ENCODE data around the gene PAXX.

Gene PAXX

GRCh38 chr9:136953771-136954269, 38.4 kb upstream of the PAXX start:
- no peak for DNase-seq

GRCh38 chr9:136954270-136955083, 37.7 kb upstream of the PAXX start:
- DNase-seq: no peak

- DNase-seq: no peak
Measured at GRCh38 chr9:136955202-136955942, 36.9 kb upstream of the PAXX start.

- DNase-seq: no peak
Measured at GRCh38 chr9:136955943-136956335, 36.3 kb upstream of the PAXX start.

GRCh38 chr9:136956604-136957003, 35.6 kb upstream of the PAXX start:
- no peak for DNase-seq

- DNase-seq: no peak
Measured at GRCh38 chr9:136957461-136957860, 34.8 kb upstream of the PAXX start.

GRCh38 chr9:136957901-136958300, 34.3 kb upstream of the PAXX start:
- DNase-seq: no peak

GRCh38 chr9:136958473-136958872, 33.7 kb upstream of the PAXX start:
- DNase-seq: no peak

GRCh38 chr9:136958898-136959850, 33.0 kb upstream of the PAXX start:
- no peak for DNase-seq

GRCh38 chr9:136960212-136960937, 31.8 kb upstream of the PAXX start:
- DNase-seq: peak; percentile 49 to 55

- DNase-seq: no peak
Measured at GRCh38 chr9:136960938-136961275, 31.3 kb upstream of the PAXX start.

- no peak for DNase-seq
Measured at GRCh38 chr9:136961279-136962065, 30.8 kb upstream of the PAXX start.

GRCh38 chr9:136962163-136962562, 30.1 kb upstream of the PAXX start:
- DNase-seq: no peak

GRCh38 chr9:136962701-136963248, 29.4 kb upstream of the PAXX start:
- no peak for DNase-seq

- no peak for DNase-seq
Measured at GRCh38 chr9:136963341-136963740, 28.9 kb upstream of the PAXX start.

- DNase-seq: no peak
Measured at GRCh38 chr9:136963751-136964150, 28.5 kb upstream of the PAXX start.

- no peak for DNase-seq
Measured at GRCh38 chr9:136964171-136964689, 28.0 kb upstream of the PAXX start.

GRCh38 chr9:136964833-136965422, 27.3 kb upstream of the PAXX start:
- no peak for DNase-seq

GRCh38 chr9:136965771-136966484, 26.3 kb upstream of the PAXX start:
- peak; percentile 46 to 74 for DNase-seq
